SK-N-SH treated with all-trans-retinoic acid at 6 μM for 48 hours (cell line): ENCODE measurements around the gene TGFA.

Experiments used
- ARNTL ChIP-seq: fragments of 450-650 bp; formaldehyde crosslinking; IDR thresholded peaks from 2 replicates; pipeline ENCODE4 v1.5.0; 2020; ENCODE audit warnings: low read depth, mild to moderate bottlenecking, moderate library complexity, borderline replicate concordance
- CREB5 ChIP-seq: fragments of 250-450 bp; sonication (Bioruptor Pico); IDR thresholded peaks from 2 replicates; pipeline ENCODE4 v1.5.1; 2020; ENCODE audit warnings: low read depth, mild to moderate bottlenecking, moderate library complexity
- CSDC2 ChIP-seq: fragments of 250-450 bp; sonication (Bioruptor Pico); IDR thresholded peaks from 2 replicates; pipeline ENCODE4 v1.5.0; 2020; ENCODE audit warnings: mild to moderate bottlenecking, moderate library complexity
- ESRRG ChIP-seq: fragments of 250-450 bp; sonication (Bioruptor Pico); IDR thresholded peaks from 2 replicates; pipeline ENCODE4 v1.6.1; 2021; ENCODE audit warnings: mild to moderate bottlenecking
- ISL1 ChIP-seq: fragments of 250-450 bp; sonication (Bioruptor Pico); IDR thresholded peaks from 2 replicates; pipeline ENCODE4 v2.1.2; 2022; ENCODE audit warnings: mild to moderate bottlenecking, moderate library complexity
- OSR1 ChIP-seq: fragments of 250-450 bp; sonication (Bioruptor Pico); IDR thresholded peaks from 2 replicates; pipeline ENCODE4 v1.8.0; 2022; ENCODE audit warnings: moderate library complexity, mild to moderate bottlenecking, inconsistent platforms
- PATZ1 ChIP-seq: fragments of 250-450 bp; sonication (Bioruptor Pico); IDR thresholded peaks from 2 replicates; pipeline ENCODE4 v1.8.0; 2020; ENCODE audit warnings: mild to moderate bottlenecking, moderate library complexity, borderline replicate concordance
- POU6F1 ChIP-seq: fragments of 250-450 bp; sonication (Bioruptor Pico); IDR thresholded peaks from 2 replicates; pipeline ENCODE4 v1.8.0; 2021; ENCODE audit warnings: low read depth, mild to moderate bottlenecking, moderate library complexity, borderline replicate concordance
- TOX ChIP-seq: fragments of 250-450 bp; sonication (Bioruptor Pico); IDR thresholded peaks from 2 replicates; pipeline ENCODE4 v1.8.0; 2021; ENCODE audit warnings: mild to moderate bottlenecking, moderate library complexity, borderline replicate concordance
- TSHZ2 ChIP-seq: fragments of 250-450 bp; sonication (Bioruptor Pico); IDR thresholded peaks from 2 replicates; pipeline ENCODE4 v1.5.0; 2020; ENCODE audit warnings: mild to moderate bottlenecking, moderate library complexity
- ZC3H10 ChIP-seq: fragments of 250-450 bp; sonication (Bioruptor Pico); IDR thresholded peaks from 2 replicates; pipeline ENCODE4 v1.5.1; 2021; ENCODE audit warnings: mild to moderate bottlenecking, moderate library complexity
- ZFP3 ChIP-seq: fragments of 250-450 bp; sonication (Bioruptor Pico); IDR thresholded peaks from 2 replicates; pipeline ENCODE4 v1.5.0; 2020; ENCODE audit warnings: mild to moderate bottlenecking, moderate library complexity
- ZNF70 ChIP-seq: fragments of 450-650 bp; formaldehyde crosslinking; IDR thresholded peaks from 2 replicates; pipeline ENCODE4 v1.5.0; 2020; ENCODE audit warnings: mild to moderate bottlenecking, moderate library complexity

- TF ChIP-seq TSHZ2 (CRISPR knock-in tag) = no peak
- TF ChIP-seq TOX (CRISPR knock-in tag) = no peak
- TF ChIP-seq ZNF70 = no peak
- TF ChIP-seq ZC3H10 (CRISPR knock-in tag) = no peak
- TF ChIP-seq ARNTL = no peak
- TF ChIP-seq CREB5 (CRISPR knock-in tag) = no peak
- no peak for TF ChIP-seq ESRRG (CRISPR knock-in tag)
- TF ChIP-seq PATZ1 (CRISPR knock-in tag) = no peak
- no peak for TF ChIP-seq ISL1
- no peak for TF ChIP-seq OSR1
- no peak for TF ChIP-seq ZFP3
- no peak for TF ChIP-seq POU6F1 (CRISPR knock-in tag)
- no peak for TF ChIP-seq CSDC2 (CRISPR knock-in tag)
These were observed 93.3 kb downstream of the TGFA start for GRCh38 chr2:70460333-70460732.
